ENCODE results near the gene COA8.
A peak's percentile ranks its signal among the peaks of the same experiment; 100 is the strongest.
"Not testable (repeated sequence)": the region's sequence is repeated elsewhere in the genome, so short reads cannot be mapped to it uniquely, and the experiment has no call there.

The COA8 gene, protein sequence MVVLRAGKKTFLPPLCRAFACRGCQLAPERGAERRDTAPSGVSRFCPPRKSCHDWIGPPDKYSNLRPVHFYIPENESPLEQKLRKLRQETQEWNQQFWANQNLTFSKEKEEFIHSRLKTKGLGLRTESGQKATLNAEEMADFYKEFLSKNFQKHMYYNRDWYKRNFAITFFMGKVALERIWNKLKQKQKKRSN

DNA sequence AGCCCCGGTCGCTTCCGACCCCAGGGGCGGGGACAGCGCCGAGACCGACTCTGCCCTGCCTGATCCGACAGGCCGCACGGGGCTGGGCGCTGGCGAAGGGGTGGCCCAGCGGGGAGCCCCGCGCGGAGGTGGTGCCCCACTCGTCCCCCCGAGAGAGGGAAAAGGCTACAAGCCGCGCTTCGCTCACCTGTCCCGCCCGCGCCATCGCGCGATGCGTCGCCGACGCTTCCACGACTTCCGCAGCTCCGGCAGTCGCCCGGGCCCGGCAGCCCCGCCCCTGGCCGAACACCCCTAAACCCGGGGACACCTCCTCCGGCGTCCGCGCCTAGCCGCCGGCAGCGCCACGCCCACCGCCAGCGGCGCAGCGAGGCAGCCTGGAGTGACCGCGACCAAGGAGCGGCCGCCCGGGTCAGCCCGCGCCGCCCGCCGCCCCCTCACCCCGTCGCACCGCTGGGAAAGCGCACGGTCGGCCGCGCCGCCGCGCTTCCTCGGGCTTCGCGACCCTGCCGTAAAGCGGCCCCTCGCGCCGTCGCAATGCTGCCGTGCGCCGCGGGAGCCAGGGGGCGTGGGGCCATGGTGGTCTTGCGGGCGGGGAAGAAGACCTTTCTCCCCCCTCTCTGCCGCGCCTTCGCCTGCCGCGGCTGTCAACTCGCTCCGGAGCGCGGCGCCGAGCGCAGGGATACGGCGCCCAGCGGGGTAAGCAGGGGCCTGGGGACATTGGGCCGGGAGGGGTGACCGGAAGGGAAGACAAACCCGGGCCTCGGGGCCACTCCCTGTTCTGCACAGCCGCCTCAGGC lies at the start of gene COA8, which contains the start of gene BAG5:
Gene COA8 (plus strand): TSS at position 532 of the 797 bp plus-strand sequence. CDS start 42 bp downstream, at position 574.
Gene BAG5 (minus strand): TSS at position 229 of the 797 bp plus-strand sequence. CDS start 1,493 bp downstream, outside the sequence.
- DNase-seq = peak; percentile 88

DNA sequence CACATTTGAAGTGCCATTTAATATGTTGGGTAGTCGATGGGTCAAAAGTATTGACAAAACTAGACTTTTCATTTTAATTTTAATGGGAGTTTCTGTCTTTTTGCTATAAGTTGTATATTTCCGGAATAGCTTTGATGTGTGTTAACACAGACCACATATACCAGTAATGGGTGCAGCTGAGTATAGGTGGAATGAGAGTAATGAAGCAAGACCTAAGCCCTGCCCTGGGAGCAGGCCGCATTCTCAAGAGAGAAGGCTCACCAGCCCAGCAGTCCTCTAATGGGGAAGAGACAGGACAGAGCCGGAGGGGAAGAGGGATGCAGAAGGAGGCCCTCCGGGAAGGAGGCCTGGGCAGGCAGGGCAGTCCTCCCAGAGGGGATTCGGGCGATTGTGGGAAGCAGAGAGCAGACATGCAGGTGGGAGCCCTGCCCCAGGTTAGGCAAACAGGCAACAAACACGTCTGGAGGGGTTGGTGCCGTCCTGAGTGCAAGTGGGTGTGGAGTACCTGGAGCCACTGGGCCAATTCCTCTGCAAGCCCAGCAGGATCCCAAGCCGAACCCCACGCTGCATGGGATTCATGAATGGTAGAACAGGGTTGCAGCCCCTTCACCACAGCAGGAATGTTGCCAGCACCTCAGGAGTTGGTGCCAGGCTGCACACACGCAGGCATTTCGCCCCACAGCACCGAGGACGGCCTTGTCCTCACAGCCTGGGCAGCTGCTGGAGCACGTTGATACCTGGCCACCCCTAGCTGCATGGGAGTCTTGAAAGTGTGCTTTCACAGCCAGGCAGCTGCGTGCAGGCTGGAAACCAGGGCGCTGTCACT lies 48.0 kb upstream of the COA8 start:
- DNase-seq = no peak

DNA sequence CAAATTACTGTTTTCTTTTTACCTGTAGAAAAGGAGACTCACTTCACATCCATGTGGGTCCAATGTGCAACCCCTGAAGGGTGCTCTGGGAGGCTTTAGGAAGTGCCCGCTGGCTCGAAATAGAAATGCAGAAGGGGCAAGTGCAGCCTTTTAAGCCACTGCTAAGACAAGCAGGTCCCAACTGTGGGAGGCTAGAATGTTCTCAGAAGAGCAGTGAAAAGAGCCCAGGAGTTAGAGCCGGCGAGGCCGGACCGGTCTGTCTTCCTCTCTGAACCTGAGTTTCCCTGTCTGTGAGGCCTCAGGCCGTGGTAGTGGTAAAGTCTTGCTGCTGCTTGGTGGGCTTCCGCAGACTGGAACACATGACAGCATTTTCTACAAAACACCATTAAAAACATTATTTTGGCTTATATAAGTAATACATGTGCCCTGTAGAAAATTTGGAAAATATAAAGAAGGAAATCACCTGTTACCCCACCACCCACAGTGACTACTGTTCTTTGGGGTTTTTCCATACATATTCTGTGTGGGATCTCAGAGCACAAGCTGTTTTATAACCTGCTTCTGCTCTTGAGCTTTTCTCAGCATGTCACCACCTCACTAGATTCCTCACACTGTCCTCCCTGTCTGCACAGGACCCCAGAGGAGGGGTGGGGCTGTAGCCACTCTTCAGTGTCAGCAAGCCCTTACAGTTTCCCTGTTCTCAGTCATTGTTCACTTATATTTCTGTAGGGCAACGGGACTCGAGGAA lies 46.2 kb upstream of the COA8 start:
- DNase-seq = no peak

DNA sequence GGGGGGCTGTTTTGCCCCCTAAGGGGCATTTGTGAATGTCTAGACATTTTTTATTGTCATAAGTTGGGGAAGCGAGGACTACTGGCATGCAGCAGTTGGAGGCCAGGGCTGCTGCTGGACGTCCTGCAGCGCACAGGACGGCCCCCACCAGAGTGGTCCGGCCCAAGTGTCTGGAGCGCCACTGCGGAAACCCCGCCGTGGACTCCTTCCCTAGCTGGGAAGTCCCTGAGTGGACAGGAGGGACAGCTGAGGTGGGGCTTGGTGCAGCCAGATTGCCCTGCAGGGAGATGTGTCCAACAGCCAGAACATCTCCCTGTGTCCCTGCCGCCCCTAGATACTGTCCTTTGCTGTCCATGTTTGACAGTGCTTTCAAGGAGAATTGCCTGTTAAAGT lies 45.6 kb upstream of the COA8 start:
- no peak for DNase-seq

DNA sequence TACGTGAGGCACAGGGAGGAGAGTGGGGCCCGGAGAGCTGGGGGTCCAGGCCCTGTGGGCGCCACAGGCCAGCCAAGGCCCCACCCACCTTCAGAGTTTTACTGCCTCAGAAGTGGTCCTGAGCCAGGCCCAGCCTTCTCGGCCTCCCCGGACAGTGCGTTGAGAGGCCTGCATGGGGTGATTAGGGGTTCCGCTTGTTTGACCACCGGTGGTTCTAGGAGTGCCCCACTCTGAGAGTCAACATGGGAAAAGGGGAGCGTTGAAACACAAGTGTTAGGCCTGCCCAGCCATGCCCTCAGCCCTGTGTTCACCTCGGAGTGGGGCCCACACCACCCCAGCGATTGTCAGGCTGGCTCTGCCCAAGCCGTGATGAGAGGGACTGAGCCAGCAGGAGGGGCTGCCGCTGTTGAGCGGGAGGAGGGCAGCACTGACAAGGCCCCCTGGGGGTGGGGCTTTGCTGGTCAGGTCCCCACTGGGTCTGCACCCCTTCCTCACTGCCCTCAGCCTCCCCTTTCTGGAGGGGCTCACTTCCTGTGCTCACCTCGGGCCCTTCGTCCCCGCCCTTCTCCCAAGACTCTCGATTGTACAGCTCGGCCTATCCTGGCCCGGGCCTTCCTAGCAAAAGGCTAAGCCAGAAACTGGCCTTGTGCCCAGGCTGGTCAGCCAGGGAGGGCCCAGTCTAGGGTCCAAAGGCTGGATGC lies 44.9 kb upstream of the COA8 start:
- DNase-seq = no peak

DNA sequence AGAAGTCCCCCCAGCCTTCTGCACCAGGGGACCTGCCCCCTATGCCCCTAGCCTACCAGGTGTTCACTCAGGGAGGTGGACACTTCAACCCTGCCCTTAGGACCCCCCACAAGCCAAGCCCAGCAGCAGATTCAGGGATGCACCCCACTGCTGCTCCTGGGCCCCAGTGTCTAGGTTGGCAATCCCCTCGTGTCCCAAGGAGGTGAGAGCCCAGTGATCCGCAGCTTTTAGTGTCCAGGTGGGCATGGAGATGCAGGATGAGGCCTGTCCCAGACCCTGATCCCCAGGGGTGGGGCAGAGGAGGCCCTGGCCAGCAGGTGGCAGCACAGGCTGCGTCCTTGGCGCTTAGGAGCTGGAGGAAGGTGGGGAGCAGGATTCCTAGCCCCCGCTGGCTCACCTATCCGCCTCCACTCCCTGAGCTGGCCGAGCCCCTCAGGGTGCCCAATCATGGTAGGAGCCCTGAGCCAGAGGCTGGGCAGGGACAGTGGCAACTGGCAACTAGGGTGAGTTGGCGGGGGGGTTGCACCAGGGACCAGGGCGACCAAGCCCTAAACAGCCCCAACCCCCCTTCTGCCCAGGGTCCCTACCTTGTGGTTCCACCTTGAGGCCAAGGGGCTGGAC lies 44.2 kb upstream of the COA8 start:
- DNase-seq = peak; percentile 44

DNA sequence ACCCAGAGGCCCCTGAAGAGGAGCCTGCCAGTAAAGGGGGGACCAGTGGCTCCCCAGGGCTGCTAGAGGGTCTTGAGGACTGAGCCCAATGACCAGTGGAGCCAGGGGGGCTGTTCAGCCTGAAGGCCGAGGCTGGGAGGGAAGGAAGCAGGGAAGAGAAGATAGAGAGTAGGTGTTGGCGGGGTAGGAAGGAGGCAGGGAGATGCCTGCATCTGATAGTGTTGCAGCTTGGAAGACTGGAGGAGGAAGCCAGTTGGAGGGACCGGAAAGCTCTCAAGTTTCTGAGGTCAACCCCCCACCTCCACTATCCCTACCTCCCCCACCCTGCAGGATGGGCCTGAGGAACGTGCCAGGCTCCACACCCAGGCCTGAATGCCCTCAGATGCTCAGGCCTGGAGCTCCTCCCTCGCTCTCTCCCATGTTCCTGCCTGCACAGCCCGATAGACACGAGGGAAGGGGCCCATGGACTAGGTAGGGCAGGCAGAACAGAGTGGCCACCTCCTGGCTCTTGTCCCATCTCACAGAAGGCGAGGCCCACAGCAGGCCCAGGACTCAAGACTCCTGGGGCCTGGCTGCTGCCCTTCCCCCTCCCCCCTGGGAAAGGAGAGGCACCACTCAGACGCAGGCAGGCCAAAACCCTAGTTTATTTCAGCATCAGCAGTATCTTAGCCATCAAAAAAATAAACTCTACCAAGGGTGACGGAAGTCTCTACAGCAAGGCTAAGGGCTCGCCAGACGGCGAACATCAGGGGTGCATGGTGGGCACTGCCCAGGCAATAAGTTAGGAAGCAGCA lies 43.5 kb upstream of the COA8 start:
- DNase-seq = no peak

DNA sequence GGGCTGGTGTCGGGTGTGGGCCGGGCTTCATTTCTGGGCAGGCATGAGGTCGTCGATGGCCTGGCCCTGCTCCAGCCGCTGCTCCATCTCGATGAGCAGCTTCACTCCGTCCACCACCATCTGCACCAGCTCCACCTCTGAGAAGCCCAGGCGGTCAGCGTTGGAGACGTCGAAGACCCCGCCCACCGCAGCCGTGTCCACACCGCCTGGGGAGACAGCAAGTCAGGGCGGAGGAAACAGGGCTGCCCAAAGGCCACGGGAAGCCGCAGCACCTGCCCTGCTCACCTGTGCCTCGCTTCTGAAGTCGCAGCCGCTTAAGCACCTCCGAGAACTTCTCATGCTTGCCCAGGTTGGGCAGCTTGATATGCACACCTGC lies 42.9 kb upstream of the COA8 start:
- no peak for DNase-seq

DNA sequence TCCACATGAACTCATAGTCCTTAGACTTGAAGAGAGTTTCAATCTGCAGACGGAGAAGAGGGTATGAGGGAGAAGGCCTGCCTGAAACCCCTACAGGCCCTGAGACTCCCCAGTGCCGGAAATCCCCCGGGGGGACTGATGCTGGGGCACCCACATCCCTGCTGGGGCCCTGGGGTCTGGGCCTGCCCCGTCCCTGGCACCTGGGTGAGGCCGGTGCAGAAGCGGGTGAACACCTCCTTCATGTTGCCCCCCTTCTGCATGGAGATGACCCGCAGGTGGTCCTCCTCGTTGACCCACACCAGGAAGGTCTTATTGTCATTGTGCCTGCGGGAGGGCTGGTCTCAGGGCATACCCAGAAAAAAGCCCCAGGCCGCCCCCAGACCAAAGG lies 42.5 kb upstream of the COA8 start:
- DNase-seq = no peak

DNA sequence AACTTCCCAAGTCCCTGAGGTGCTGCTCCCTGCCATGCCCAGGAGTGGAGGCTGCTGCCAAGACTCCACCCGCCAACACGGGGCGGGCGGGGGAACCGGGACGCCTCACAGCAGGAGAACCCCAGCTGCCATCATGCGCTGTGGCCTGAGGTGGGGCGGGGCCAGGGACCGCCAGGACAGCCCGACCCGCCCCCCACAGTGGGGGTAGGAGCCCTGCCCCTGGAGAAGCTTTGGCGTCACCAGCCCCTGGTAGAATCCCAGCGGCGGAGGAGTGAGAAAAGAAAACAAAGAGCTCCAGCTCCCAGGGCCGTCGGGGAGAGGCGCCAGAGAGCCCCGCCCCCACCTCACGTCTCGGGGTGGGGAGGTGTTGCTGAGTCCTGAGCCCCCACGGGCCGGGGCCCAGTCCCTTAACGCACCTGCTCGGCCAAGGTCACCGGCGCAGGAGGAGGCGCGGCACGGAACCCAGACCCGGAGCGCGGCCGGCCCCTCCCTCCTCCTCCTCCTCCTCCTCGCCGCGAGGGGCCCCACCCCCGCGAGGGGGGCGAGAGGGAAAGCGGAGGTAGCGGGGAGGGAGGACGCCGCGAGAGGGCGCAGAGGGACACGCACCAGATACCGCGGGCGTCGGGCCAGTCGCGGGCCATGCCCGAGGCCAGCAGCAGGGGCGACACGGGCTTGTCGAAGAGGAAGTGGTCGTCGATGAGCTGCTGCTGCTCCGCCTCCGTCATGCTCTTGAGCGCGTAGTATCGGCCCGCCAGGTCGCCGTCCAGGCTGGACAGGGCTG lies 41.9 kb upstream of the COA8 start:
- DNase-seq = peak; percentile 88

DNA sequence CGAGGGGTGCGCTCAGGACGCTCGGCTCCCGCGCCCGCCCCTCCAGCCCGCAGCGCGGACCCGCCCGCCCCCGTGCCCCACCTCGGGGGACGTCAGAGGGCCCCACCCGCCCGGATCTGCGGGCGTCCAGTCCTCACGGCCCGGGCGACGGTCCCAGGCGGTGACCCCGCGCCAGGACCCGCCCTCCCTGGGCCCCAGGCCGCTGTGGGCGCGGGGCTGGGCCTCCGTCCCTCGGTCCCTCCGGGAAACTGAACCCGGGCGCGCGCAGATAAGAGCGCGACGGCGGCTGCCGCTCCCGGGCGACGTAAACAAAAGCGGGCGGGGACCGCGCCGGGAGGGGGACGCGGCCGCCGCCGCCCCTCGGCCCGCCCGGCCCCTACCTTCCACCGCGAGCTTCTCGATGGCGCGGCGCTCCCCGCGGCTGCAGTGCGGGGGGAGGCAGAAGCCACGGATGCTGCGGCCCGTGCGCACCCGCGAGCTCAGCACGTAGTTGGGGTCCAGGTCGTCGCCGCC lies 41.3 kb upstream of the COA8 start:
- DNase-seq = peak; percentile 47

DNA sequence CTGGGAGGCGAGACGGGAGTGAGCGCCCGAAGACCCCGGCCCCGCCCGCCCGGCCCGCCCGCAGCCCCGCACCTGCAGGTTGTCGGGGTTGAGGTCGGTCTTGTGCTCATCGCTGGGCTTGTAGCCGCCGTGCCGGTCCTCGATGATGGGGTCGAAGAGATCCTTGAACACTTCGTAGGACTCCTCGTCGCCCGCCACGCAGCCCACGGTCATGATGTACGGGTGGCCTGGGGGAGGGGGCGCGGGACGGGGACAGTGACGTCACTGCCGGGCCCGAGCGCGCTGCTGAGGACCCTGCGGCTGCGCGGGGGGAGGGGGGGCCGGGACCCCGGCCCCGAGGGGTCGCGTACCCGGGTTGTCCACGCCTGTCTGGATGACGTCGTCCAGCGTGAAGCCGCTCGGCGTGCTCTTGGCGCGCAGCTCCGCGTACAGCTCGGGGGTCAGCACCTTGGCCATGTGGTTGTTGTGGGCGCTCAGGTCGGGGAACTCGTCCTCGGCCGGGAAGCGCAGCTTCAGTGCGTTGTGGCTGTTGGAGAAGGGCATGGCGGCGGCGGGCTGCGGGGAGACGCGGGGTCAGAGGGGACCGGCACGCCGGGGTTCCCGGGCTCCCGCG lies 40.7 kb upstream of the COA8 start:
- DNase-seq = peak; percentile 70

DNA sequence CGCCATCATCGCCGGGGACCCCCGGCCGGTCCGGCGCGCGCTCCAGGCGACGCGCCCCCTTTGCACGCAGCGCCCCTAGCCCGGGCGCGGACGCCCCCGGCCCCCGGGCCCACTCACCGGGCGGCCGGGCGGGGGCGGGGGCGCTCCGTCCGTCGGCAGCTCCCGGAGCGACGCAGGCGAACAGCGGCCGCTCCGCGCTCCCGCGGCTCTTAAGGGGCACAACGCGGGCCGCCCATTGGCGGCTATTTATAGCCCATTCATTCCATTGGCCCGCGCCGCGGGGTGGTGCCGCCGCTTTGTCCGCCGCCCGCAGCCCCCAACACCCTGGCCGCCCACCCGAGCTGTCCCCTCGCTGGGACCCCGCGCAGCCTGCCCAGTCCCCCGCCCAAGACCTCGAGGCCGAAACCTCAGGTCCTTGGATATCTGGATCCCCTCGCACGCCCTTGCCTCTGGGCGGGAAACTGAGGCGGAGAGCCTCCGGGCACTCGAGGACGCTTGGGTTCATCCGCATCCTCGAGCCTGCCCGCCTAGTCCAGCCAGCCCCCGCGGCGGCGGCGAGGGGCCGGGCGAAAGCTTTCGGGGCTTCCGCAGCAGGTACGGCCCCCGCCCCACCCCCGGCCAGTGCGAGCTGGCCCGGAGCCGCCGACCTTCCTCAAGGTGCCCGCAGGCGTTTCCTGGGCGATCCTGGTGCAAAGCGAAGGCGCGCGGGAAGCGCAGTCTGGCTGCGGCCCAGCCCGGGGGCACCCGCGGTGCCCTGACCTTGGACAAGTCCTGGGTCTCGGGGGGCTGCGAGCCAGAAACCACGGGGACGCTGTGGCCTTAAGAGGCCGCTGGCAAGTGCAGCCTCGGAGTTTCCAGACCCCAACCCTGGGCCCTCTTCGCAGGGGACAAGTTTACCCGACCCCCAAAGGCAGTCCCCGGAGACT lies 39.8 kb upstream of the COA8 start, which contains the start of gene CKB:
Gene CKB (minus strand): TSS at position 182 of the 926 bp plus-strand sequence. CDS start 337 bp downstream, outside the sequence.
- peak; percentile 87 for DNase-seq

DNA sequence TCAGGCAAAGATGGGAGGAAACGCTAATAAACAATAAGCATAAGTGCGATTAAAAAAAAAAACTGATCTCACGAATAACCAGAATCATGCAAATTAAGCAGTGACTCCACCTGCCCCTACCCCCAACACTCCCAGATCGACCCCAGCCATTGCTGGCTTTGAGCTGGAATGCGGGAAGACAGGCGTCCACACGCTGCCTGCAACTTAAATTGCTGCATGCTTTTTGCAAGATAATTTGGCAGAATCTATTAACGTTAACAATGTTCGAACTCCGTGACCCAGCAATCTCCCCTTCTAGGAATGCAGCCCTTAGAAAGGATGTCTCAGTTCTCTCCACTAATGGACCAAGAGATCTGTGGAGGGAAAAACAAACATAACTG lies 39.2 kb upstream of the COA8 start:
- DNase-seq = no peak

DNA sequence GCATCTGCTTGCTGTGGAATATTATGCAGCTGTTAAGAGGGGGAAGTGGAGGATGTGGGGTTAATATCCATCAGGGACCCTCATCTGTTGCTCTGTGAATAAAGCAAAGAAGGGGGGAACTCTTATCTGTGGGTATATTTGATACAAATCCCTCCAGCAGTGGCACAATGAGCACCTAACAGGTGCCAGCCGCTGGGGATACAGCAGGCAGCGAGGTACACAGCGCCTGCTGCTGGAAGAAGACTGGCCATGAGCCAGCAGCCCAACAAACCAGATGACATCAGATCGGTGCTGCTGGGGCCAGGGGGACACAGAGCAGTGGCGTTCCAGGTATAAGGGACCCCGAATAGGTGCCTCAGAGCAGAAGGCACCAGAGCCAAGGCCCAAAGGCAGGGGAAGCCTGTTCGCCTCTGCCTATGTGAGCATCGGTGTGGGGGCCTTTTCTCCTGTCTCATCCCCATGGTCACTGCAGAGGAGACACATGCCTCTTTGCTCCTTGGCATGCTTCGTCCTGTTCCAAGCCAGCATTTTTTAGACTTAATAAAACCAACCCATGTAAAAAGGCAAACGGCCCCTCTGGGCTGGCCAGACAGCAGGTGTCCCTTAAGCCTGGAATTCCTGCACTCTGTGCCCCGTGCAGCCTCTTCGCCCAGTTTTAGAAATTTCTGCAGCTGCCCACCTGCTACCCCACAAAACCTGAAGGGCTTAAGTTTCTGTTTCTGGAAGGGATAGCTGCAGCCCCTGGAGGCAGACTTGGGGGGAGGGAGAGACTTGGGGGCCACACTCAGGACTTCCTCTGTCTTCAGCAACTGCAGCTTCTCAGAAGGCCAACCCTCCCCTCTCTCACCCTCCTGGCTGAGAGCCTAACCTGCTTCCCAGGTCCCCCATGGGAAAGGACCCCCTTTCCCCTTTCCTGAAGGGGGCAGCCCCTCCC lies 38.5 kb upstream of the COA8 start:
- DNase-seq = no peak

DNA sequence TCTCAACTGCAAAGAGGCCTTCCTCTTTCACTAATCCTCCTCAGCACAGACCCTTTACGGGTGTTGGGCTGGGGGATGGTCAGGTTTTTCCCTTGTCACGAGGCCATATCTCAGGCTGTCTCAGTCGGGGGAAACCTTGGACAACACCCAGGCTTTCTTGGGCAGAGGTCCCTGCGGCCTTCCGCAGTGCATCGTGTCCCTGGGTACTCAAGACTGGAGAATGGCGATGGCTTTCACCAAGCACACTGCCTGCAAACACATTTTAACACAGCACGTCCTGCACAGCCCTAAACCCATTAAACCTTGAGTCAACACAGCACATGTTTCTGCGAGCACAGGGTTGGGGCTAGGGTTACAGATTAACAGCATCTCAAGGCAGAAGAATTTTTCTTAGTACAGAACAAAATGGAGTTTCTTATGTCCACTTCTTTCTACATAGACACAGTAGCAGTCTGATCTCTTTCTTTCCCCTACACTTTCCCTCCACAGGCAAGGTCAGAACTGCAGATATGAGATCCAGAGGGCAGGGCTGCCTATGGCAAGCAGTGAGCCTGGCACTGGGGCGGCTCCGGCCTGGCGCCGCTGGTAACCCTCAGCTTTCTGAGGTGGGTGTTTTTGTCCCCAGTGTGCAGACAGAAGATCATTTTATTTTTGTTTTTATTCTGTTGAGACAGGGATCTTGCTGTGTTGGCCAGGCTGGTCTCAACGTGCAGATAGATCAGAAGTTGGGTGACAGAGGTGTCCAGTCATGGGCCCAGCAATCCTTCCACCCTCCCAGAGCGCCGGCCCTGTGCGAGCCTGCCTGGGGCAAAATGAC lies 37.1 kb upstream of the COA8 start:
- DNase-seq = not testable (repeated sequence)

All from NCI-H345 (cell line).